Endothelial cell of umbilical vein (primary cell): ENCODE results near the gene FTH1. TPM values are rescaled to one million over a fixed set of nuclear protein-coding genes. Genes with fewer than 3 reads are reported as not detected.

Experiments
- BruUV-seq: library from RNA; stranded (reverse); fragments of 400-500 nt; replicated peaks from 2 replicates; lab custom pipeline; 2021; lab: Mats Ljungman, UMichigan
- CTCF ChIA-PET: fragments of 300-600, 350-600 bp; sonication (Branson Sonifier 250); formaldehyde crosslinking; loops from one replicate; lab custom pipeline; 2021; ENCODE audit warnings: antibody characterized with exemption, inconsistent platforms; lab: Charles Lee
- POLR2A ChIA-PET: fragments of 300-600, 350-600 bp; sonication (Branson Sonifier 250); formaldehyde crosslinking; loops from one replicate; lab custom pipeline; 2021; ENCODE audit warnings: antibody characterized with exemption, inconsistent platforms; lab: Charles Lee
- DNase-seq: peaks from one replicate; pipeline ENCODE4 v3.0.0-alpha.2; 2011; ENCODE audit warnings: low read depth, low spot score
- FAIRE-seq: peaks from 2 replicates; lab custom pipeline; 2011; peaks lifted over from hg19 to GRCh38; lab: Jason Lieb, UNC
- H2AFZ ChIP-seq: 2 replicates; pipeline ENCODE4 v1.6.0; 2012; ENCODE audit warnings: low read depth, low read length, control low read depth, inconsistent platforms
- H3K27ac ChIP-seq: 2 replicates; pipeline ENCODE4 v1.5.1; 2011; ENCODE audit warnings: low read depth, mild to moderate bottlenecking, control low read depth, low read length, moderate library complexity; ENCODE audit not compliant: insufficient read depth
- H3K27me3 ChIP-seq, 2 experiments: 2 replicates each; pipeline versions ENCODE4 v1.6.0 to v1.6.1; 2011; ENCODE audit warnings: low read length in 2 of 2, mixed read lengths in 1 of 2; ENCODE audit not compliant: control insufficient read depth in 2 of 2, insufficient read depth in 2 of 2
- H3K36me3 ChIP-seq, 2 experiments: 2 replicates in 1 of 2; 3 replicates in 1 of 2; pipeline ENCODE4 v1.5.1; 2011; ENCODE audit warnings: low read length in 2 of 2, mild to moderate bottlenecking in 1 of 2, moderate library complexity in 1 of 2; ENCODE audit not compliant: control insufficient read depth in 2 of 2, insufficient read depth in 2 of 2; ENCODE audit errors: extremely low read depth in 1 of 2
- H3K4me1 ChIP-seq: 3 replicates; pipeline ENCODE4 v1.5.1; 2011; ENCODE audit warnings: mild to moderate bottlenecking, low read length; ENCODE audit not compliant: control insufficient read depth, insufficient read depth; ENCODE audit errors: extremely low read depth
- H3K4me2 ChIP-seq: 2 replicates; pipeline ENCODE4 v1.6.1; 2011; ENCODE audit warnings: low read length, control low read depth, mixed read lengths; ENCODE audit not compliant: insufficient read depth
- H3K4me3 ChIP-seq, 3 experiments: fragments of 200-600 bp in 1 of 3; sonication (generic), shearing (Covaris generic) in 1 of 3; replicated peaks in 1 of 3; 2 replicates each; pipeline ENCODE4 v1.5.1; 2011 to 2016; ENCODE audit warnings: control low read depth in 3 of 3, low read length in 3 of 3, mild to moderate bottlenecking in 2 of 3, inconsistent platforms in 1 of 3, low read depth in 1 of 3, moderate library complexity in 1 of 3; ENCODE audit not compliant: insufficient read depth in 1 of 3
- H3K79me2 ChIP-seq: 2 replicates; pipeline ENCODE4 v1.6.0; 2012; ENCODE audit warnings: low read length, inconsistent platforms; ENCODE audit not compliant: control insufficient read depth, insufficient read depth
- H3K9ac ChIP-seq: replicated peaks from 2 replicates; pipeline ENCODE3; 2011; ENCODE audit warnings: low read length, control low read depth; ENCODE audit not compliant: insufficient read depth; ENCODE audit errors: extremely low read depth
- H3K9me1 ChIP-seq: replicated peaks from 3 replicates; pipeline ENCODE4 v1.6.0; 2011; ENCODE audit warnings: mild to moderate bottlenecking, low read length; ENCODE audit not compliant: control insufficient read depth, insufficient read depth; ENCODE audit errors: extremely low read depth
- H3K9me3 ChIP-seq: replicated peaks from 2 replicates; pipeline ENCODE4 v1.5.1; 2012; ENCODE audit warnings: low read length, inconsistent platforms; ENCODE audit not compliant: control insufficient read depth, insufficient read depth
- H4K20me1 ChIP-seq: replicated peaks from 2 replicates; pipeline ENCODE3; 2011; ENCODE audit warnings: mild to moderate bottlenecking, low read length; ENCODE audit not compliant: control insufficient read depth, insufficient read depth; ENCODE audit errors: extremely low read depth
- EZH2 ChIP-seq: IDR thresholded peaks from 2 replicates; pipeline ENCODE4 v1.6.1; 2012; ENCODE audit warnings: borderline replicate concordance, low read depth, mild to moderate bottlenecking, moderate library complexity, low read length, inconsistent platforms; ENCODE audit not compliant: severe bottlenecking
- FOS ChIP-seq: IDR thresholded peaks from 2 replicates; pipeline ENCODE4 v1.6.1; 2011; ENCODE audit warnings: mild to moderate bottlenecking, low read length, moderate library complexity, borderline replicate concordance; ENCODE audit not compliant: insufficient read depth
- GATA2 ChIP-seq: IDR thresholded peaks from 2 replicates; pipeline ENCODE4 v1.7.0; 2011; ENCODE audit warnings: low read depth, mild to moderate bottlenecking, moderate library complexity, mixed read lengths, low read length; ENCODE audit not compliant: insufficient read length, insufficient read depth
- JUN ChIP-seq: IDR thresholded peaks from 2 replicates; pipeline ENCODE4 v1.6.1; 2011; ENCODE audit warnings: borderline replicate concordance, low read depth; ENCODE audit not compliant: insufficient read length, insufficient read depth
- MAX ChIP-seq: IDR thresholded peaks from 2 replicates; pipeline ENCODE4 v1.6.1; 2011; ENCODE audit not compliant: insufficient read depth, insufficient read length
- MYC ChIP-seq: IDR thresholded peaks from one replicate; pipeline ENCODE4 v1.6.1; 2011; ENCODE audit warnings: mild to moderate bottlenecking, low read depth, low read length
- POLR2A ChIP-seq: IDR thresholded peaks from 2 replicates; pipeline ENCODE4 v1.6.1; 2012; ENCODE audit warnings: low read depth, mild to moderate bottlenecking, control low read depth, low read length
- POLR2AphosphoS5 ChIP-seq: IDR thresholded peaks from 2 replicates; pipeline ENCODE4 v1.6.1; 2012; ENCODE audit warnings: low read depth, mild to moderate bottlenecking, control low read depth, low read length, moderate library complexity; ENCODE audit not compliant: insufficient read depth
- dilution Hi-C: fragments of 300-500 bp; cut with MboI; formaldehyde crosslinking; loops from one replicate; pipeline ENCODE4 v1.15.0; 2019; ENCODE audit warnings: low sequenced_read_pairs; ENCODE audit not compliant: extremely low pct_ligation_motif_present
- intact Hi-C: fragments of 100-400 bp; cut with micrococcal nuclease; formaldehyde crosslinking; loops from one replicate; pipeline ENCODE4 v1.10.0; 2022
- polyA plus RNA-seq, 4 experiments: library from polyadenylated mRNA; depleted of rRNA in 3 of 4; stranded (reverse) in 3 of 4; unstranded in 1 of 4; fragments of >200 nt; gene quantifications; 2 replicates each; pipeline versions ENCODE4 v1.2.1 to v1.2.3, GENCODE V29; 2011 to 2012; ENCODE audit warnings: missing spikeins in 1 of 4
- total RNA-seq: library from RNA; stranded (reverse); gene quantifications from 2 replicates; pipeline ENCODE4 v1.2.3, GENCODE V29; 2021
- TF ChIP-seq, protein P1 (sequence below), 2 donors: IDR thresholded peaks; 1 replicate in 1 of 2; 2 replicates in 1 of 2; pipeline ENCODE4 v1.5.1; 2011; ENCODE audit warnings: low read length in 2 of 2, mild to moderate bottlenecking in 2 of 2, moderate library complexity in 2 of 2, control low read depth in 1 of 2, inconsistent platforms in 1 of 2, low read depth in 1 of 2; ENCODE audit not compliant: insufficient read depth in 1 of 2; ENCODE audit errors: extremely low read depth in 1 of 2

The FTH1 gene
- total and polyA plus RNA-seq, 2 donors (not counting 3 experiments of a cell fraction or from before 2014, with no cell fraction given), result 1,177 to 2,501 TPM

GRCh38 chr11:61916737-61917333, 50.6 kb downstream of the FTH1 start:
- Histone ChIP-seq H3K27me3 (peaks cover 11 to 22% of the 10 kb centered on the region in 2 experiments), H3K36me3 (no peaks in the 10 kb centered on the region), H3K4me2 (peak overlapping the region; percentile 58), H3K4me1 (no peaks in the 10 kb centered on the region), H3K79me2 (no peaks in the 10 kb centered on the region), H3K27ac (no peak overlapping the region), H3K9me3 (no peaks in the 10 kb centered on the region), H2AFZ (peak overlapping the region; percentile 67), H4K20me1 (no peaks in the 10 kb centered on the region), H3K9ac (no peak overlapping the region), H3K9me1 (no peaks in the 10 kb centered on the region), H3K4me3 (peak overlapping the region in 1 of 3 experiments; percentile 22)
- dilution Hi-C loops, result no loop called here
- TF ChIP-seq GATA2 (no peak), JUN (no peak), EZH2 (peak; percentile 21)
- BruUV-seq, result no TSS peak
- intact Hi-C loops, result no loop called here
- DNase-seq, result no peak
- POLR2A ChIA-PET, result no interaction called here
- CTCF ChIA-PET, result interaction anchor here (1.1 to 2.3 kb wide), 3 partner anchors 18 to 191 kb away, joined by 4 to 11 read pairs (median 7); no protein-coding TSS in a partner anchor
- no peak for FAIRE-seq

- H3K27ac ChIP-seq, result no peak overlapping the region
- H3K4me3 ChIP-seq, result no peak overlapping the region
- no peaks in the 10 kb centered on the region for H3K9me3 ChIP-seq
- no peak overlapping the region for H3K4me2 ChIP-seq
- H3K4me1 ChIP-seq, result no peaks in the 10 kb centered on the region
- no peaks in the 10 kb centered on the region for H4K20me1 ChIP-seq
- H3K27me3 ChIP-seq, result peaks cover 11 to 17% of the 10 kb centered on the region in 2 experiments
- BruUV-seq, result no TSS peak
- dilution Hi-C loops (no loop called here), intact Hi-C loops (no loop called here)
- H3K36me3 ChIP-seq, result no peaks in the 10 kb centered on the region
- no peak for DNase-seq
- ChIA-PET CTCF (interaction anchor here (1.0 to 2.3 kb wide), 7 partner anchors 12 to 194 kb away, joined by 3 to 11 read pairs (median 3); no protein-coding TSS in a partner anchor), POLR2A (no interaction called here)
- no peak overlapping the region for H3K9ac ChIP-seq
- no peak for FAIRE-seq
- TF ChIP-seq POLR2AphosphoS5 (no peak), MAX (no peak), MYC (no peak), JUN (no peak), FOS (no peak), EZH2 (no peak), GATA2 (no peak), POLR2A (no peak)
- TF ChIP-seq, protein P1, sequence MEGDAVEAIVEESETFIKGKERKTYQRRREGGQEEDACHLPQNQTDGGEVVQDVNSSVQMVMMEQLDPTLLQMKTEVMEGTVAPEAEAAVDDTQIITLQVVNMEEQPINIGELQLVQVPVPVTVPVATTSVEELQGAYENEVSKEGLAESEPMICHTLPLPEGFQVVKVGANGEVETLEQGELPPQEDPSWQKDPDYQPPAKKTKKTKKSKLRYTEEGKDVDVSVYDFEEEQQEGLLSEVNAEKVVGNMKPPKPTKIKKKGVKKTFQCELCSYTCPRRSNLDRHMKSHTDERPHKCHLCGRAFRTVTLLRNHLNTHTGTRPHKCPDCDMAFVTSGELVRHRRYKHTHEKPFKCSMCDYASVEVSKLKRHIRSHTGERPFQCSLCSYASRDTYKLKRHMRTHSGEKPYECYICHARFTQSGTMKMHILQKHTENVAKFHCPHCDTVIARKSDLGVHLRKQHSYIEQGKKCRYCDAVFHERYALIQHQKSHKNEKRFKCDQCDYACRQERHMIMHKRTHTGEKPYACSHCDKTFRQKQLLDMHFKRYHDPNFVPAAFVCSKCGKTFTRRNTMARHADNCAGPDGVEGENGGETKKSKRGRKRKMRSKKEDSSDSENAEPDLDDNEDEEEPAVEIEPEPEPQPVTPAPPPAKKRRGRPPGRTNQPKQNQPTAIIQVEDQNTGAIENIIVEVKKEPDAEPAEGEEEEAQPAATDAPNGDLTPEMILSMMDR (IDR thresholded peaks at IDR 0.05; ENCODE audit: extremely low read depth in 1 of 2, insufficient read depth in 1 of 2, low read depth in 1 of 2, low read length in 2 of 2), result no peak
- no peaks in the 10 kb centered on the region for H3K79me2 ChIP-seq
- H2AFZ ChIP-seq, result no peak overlapping the region
- no peaks in the 10 kb centered on the region for H3K9me1 ChIP-seq
Measured at GRCh38 chr11:61914471-61915171, 52.8 kb downstream of the FTH1 start.
